ENCODE data around the gene PRDM16.

Gene PRDM16

DNA sequence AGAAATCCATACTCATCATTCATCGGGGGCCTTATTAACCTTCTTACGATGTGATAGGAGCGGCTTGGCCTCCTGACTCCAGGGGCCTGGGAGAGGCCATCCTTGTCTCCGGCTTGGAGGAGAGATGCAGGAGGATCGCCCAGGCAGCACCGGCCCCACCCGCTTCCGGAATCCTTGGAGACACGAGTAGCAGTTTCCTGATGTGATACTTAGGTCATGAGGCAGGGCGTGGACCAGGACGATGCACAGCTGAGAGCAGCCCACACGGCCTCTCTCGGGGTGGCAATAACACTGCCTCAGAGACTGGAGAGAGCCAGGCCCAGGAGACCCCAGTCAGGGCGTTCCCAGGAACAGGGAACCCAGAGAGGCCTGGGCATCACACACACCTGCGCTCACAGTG is 221.9 kb downstream of the PRDM16 start:
- no peak for DNase-seq

DNA sequence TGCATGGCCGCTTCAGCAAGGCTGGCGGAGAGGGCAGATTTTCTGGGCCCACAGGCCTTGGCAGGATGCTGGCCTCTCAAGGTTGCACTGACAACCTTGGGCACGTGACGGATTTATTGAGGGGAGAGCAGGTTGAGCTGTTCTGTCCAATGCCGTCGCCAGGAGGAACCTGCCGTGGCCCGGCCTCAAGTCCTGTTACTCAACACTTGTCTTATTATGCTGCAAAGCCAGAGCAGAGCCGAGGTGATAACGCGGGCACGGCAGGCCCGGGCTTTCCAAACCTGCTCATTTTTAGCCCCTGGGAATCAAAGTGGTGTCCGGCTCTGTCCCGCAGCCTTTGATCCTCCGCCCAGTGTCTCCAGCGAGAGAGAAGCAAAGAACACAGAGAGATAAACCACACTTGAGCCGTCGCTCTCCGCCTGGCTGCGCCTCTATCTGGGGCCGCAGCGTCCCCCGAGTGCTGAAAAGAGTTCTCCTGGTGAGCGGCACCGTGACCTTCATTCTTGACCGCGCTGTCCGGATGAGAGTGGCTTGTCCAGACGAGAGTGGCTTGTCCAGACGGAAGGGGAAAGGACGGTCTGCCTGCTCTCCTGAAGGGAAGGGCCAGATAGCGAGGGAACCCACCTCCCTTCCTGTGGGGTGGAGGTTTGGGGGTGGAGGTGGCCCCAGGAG is 223.2 kb downstream of the PRDM16 start:
- no peak for DNase-seq

DNA sequence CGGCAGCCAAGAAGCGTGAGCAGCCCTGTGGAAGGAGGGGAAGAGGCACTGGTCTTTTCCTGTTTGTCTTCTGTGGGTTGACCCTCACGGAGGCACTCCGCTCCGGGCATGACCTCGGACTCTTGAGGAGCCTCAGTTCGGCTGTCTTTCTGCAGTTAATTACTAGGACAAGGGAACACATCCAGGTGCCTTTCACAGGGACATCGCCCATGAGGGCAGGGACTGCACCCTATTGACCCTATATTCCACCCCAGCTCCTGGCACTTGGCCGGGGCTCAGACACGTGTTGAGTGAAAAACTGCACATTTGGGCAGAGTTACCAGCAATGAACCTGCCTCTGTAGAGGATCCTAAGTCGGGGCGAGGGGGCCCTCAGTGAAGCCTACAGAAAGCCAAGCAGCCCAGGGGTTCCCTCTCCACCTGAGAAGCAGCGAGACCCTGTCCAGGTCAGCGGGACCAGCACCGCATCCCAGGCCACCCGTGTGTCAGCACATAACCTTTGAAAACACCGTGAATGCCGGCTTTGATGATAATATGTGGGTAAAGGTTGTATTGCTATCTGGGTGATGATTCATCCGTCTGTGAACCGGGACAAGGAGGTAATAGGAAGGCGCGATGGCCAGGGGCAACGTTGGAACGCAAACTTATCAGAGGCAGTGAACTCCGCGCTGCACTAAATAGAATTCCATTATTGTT is 224.0 kb downstream of the PRDM16 start:
- no peak for DNase-seq

DNA sequence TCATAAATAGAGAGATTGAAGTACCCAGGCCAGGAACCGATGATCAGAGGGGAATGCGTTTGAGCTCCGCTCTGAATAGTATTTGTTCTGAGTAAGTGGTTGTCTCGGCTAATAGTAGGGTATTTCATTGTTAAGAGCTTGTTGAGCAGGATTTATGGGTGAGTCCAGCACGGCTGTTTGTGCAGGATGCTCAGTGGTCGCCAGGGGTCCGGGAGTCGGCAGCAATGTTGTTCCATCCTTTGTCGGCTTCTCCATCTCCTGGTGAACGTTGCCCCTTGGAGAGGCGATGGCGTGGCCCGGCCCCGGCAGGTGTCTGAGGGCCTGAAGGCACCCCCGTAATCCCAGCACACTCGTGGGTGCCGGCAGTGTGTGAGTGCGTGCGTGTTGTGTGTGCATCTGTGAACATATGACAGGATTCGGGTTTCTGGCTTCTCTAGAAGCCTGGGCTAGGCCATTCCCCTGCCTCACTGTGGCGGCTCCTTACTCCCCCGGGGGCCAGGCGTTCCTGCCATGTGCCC is 224.6 kb downstream of the PRDM16 start:
- DNase-seq: no peak

DNA sequence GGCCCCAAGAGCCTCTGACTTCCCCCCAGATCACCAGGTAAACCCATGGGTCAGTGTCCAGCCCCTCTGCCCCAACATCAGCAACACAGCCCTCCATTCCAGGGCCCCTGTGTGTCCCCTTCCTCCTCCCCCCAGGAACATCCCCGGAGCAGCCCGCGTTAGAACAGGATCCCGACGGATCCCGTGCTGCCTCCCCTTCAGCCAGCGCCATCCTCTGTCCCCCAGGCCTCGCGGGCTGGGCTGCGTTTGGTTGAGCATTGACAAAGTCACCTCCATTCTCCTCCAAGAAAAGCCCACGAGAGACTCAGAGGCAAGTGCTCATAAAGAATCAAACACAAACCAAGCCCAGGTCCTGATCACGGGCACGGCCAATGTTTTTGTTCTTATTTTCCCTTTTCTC is 225.4 kb downstream of the PRDM16 start:
- no peak for DNase-seq

DNA sequence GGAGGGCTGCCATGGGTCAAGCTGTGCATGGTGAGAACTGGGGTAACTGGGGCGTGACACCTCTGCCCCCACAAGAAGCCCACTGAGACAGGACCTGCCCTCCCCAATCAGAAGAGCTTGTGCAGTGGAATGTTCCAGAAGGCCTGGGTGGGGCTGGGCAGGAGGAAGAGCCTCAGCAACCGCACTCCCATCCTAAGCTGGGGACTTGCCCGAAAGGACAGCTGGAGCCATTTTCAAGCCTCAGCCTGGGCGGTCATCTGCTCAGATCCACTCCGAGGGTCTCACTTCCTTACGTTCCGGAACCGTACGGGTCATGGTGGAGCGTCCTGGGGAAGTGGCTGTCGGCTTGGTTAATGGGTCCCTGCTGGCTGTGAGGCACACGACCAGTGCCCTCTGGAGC is 226.8 kb downstream of the PRDM16 start:
- no peak for DNase-seq

DNA sequence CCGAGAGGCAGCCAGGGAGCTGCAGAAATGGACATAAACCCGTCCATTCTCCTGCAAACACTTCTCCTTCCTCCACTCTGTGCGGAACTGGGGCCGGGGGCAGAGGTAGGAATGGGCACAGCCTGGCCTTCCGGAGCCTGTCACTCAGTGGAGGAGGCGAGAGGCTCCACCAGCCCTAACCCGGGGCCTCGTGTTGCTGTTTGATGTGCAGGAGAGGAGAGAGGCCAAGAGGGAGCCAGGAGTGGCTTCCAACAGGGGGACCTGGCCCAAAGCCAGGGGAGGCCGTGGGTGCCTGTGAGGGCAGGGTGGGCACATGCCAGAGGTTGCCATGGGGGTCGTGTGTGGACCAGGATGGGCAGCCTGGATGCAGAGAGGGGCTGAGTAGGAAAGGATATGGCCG is 227.3 kb downstream of the PRDM16 start:
- DNase-seq: no peak

DNA sequence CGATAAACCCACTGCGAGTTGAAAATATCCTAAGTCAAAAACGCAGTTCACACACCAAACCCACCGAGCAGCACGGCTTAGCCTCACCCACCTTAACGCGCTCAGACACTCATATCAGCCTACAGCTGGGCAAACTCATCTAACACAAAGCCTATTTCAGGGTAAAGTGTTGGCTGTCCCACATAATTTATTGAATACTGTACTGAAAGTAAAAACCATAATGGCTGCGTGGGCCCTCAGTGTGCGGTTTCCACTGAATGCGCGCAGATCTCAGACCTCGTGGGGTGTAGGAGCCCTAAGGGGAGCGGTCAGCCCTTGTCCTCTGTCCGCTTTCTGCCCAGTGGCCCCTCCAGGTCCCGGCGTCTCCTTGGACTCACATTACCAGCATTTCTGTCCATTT is 227.8 kb downstream of the PRDM16 start:
- DNase-seq: no peak

DNA sequence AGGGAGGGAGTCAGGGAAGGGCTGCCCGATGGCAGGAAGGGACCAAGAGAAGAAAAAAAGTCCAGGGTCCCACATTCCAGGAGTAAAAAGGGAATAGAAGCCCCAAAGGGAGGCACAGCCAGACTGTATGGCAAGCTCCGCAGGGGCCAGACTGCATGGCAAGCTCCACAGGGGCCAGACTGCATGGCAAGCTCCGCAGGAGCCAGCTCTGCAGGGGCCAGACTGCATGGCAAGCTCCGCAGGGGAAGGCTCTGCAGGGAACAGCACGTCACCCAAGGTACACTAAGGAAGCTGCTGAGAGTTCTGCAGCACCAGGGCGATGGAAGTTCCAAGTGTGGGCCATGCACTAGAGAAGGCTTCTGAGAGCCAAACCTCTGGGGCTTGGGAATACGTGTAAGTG is 228.8 kb downstream of the PRDM16 start:
- no peak for DNase-seq

DNA sequence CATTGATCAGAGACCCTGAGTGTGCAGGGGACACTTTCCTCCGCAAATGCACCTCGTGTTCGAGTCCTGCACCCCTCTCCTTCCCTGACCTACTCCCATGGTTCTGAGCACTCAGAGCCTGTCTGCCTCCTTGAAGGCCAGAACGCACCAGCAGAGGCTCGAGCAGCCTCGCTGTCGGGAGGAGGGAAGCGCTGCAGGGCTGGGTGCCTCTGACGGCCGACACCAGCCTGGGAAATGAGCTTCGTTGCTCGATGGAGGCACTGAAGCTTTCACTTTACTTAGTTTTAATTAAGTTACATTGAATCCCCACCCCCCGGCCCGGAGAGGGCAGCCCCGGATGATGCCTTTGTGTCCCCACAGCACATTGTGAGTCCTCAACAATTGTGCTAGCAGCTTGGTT is 229.2 kb downstream of the PRDM16 start:
- DNase-seq: no peak

DNA sequence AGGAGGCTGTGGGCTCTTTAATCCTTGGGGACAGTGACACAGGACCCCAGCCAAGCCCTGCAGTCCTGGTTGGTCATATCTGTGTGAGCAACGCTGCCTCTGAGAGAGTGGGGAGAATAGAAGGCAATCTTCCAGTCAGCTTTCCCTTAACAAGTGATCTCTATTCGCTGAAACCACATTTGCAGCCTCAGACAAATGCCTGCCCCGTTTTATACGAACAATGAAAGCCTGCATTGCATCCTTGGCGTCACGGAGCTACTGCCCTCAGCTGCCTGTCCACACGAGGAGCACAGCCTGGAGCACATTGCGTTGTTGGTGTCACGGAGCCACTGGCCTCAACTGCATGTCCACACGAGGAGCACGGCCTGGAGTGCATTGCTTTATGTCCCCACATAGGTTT is 235.2 kb downstream of the PRDM16 start:
- no peak for DNase-seq

DNA sequence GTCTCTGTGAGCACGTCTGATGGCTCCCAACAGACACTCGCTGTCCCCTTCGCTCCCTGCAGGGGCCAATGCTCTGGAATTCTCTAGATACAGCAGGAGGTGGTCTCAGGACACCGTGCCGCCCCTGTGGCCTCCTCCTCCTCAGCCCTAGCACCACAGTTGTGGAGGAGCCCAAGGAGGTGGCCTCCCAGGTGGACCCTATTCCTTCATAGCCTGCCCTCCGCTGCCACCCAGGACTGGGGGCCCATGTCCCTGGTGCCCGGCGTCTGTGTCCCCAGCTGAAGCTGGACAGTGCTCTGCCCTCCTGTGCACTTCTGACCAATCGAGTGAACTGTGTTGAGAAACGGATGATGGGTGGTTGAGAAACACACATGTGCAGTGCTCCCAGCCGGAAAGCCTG is 235.7 kb downstream of the PRDM16 start:
- no peak for DNase-seq

DNA sequence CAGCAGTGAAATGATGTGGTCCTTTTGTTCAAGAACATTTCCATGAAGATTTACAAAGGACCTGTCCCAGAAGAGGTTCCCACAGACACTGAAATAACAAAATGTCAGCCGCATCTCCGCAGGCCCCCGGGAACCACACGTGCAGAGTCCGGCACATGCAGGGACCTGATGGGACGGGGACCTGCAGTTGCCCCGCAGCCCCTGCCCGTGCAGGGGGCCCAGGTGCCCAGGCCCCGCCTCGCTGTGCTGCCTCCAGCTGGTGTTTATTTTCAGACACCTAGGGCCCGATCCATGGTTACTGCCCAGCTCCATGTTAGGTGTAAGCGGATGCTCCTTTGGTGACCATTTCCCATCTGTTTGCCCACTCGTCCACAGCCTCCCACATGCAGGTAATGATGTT is 236.2 kb downstream of the PRDM16 start:
- no peak for DNase-seq

DNA sequence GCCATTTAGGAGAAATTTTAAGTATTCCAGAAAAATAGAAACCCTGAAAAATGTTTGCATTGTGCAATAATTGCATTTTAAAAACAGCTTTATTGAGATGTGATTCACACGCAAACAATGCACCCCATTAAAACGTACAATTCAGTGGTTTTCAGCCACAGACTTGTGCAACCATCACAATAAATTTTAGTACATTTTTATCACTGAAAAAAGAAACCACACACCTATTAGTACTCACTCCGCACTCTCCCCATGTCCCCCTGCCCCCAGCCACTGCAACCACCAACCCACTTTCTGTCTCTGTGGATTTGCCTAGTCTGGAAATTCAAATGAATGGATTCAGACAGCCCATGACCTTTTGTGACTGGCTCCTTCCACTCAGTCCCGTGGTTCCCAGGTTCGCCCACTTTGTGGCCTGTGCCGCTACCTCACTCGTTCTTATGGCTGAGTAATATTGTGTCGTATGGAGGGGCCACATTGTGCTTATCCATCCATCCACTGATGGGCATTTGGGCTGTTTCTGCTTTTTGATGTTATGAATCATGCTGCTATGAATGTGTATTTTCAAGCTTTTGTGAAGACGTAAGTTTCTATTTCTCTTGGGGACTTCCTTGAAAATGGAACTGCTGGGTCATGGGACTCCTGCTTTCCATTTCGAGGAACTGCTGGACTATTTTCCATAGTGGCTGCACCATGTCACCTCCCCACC is 237.7 kb downstream of the PRDM16 start:
- DNase-seq: no peak

DNA sequence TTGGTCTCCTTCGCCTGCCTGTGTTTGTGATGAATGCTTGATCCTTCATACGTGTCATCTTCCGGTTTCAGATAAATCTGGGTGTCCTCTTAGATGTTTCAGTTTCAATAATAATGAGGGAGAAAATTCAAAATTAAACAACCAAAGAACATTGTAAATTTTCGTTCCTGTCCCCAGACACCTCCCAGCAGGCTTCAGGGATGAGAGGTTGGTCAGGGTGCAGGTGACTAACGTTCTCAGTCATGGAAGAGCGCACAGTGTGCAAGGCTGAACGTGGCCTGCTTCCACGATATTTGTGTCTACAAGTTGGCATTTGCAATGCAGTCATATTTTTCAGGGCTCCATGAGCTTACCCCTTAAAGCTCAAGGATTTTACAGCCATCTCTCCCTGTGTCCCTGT is 238.4 kb downstream of the PRDM16 start:
- DNase-seq: no peak

DNA sequence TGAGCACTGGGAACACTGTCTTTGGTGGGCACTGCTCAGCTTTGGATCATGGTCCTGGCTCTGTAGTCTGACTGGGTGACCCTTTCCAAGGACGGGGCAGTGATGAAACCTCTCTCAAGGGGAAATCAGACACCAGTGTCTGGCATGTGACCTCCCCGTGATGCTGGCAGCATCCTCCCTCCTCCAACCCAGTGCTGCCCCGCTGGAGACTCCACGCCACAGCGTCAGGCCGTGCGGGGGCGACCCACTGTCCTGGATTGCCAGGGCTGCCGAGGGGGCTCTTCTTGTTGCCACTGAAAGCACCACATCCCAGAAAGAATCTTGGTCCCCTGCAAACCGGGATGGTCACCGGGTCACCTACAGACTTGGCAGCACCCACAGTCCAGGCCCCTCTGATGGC is 239.1 kb downstream of the PRDM16 start:
- DNase-seq: no peak

DNA sequence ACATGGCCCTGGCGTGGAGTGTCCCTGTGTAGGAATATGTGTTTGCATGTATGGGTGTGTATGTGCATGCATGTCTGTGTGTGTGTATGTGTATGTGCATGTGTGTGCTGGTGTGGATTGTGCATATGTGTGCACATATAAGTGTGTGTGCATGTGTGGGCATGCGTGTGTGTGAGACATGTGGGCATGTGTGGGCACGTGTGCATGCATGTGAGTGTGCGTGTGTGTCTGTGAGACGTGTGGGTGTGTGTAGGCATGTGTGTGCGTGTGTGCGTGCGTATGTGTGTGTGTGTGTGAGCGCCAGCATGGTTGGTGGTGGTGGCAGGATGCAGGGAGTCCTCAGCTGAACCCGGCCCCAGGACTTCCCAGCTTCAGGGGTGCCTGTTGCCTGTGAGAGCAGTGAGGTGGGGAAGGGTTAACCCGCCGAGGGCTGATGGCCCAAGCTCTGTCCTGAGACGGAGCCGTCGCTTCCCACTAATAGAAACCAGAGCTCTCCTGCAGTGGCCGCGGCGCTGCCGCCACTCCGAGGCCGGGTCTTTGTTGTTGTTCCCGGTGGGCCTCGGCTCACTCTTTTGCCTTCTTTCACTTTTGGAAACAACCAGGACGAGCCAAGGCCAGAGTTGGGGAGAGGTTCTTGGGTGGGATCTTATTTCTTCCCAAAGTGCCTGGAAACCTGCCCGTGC is 241.9 kb downstream of the PRDM16 start:
- DNase-seq: no peak

DNA sequence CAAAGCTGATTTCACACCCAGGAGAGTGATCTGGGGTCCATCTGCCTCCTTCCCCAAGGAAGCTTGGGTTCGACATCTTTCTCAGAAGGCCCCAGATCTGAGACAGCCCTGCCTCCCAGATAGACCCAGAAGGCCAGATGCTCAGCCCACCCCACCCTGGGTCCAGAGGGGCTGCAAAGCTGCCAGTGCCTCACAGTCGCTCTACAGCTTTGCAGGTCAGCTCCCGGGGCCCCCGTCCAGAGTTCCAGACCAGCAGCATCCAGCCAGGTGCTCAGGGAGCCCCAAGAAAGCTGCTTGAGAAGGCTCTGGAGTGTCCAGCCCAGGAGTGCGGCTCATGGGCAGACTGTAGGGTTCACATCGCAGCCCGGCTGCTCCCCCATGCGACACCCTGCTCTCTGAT is 242.7 kb downstream of the PRDM16 start:
- DNase-seq: no peak

DNA sequence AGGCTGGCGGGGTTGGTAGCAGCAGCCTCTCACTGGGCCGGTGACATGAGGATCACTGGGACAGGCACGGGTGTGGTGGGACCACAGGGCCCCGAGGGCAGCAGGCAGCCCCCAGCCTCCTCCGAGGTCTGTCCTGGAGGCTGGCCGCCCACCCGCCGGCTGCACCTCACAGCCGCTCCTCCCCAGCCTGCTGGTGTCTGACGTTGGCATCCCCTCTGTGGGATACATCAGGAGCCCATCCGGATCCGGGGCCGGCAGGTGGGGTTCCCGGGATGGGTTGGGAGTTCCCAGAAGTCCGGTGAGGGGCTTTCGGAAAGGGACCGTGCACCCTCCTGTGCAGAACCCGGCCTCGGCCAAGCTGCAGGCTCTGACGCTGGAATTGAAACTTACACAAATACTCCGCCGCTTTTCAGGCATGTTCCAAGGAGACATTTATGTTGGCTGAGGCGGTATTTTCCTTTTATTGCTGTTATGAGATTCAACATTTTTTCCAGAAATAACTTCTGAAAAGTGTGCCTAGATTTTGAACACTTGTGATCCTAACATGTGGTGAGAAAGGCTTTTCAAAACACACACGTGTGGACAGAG is 243.4 kb downstream of the PRDM16 start:
- no peak for DNase-seq

DNA sequence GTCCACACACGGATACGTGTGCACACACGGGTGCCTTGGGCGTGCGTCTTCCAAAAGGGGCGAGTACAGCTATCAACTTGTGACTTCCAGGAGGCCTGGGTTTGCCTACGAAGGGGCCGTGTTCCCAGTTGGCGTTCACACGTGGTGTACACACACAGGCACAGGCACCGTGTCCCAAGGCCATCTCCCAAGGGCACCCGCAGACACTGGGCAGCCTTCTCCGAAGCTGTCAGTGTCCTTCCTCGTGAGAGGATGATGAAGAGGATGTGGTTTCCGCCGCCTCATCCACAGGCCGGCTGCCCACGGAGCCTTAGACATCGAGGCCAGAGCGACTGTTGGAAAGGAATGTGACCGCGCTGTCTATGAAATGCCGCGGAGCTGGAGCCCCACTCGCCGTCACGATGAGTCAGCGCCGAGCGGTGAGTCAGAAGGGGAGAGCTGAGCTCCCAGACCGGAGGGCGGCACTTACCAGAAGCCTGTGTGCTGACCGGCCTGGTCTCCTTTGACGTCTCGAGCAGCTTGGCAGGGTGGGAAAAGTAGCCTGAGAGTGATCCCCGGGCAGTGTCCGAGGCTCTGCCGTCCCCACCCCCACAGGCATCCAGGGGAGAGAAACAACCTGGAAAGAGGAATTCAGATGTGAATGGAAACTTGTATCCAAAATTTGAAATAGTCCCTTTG is 244.0 kb downstream of the PRDM16 start:
- peak; percentile 42 for DNase-seq

DNA sequence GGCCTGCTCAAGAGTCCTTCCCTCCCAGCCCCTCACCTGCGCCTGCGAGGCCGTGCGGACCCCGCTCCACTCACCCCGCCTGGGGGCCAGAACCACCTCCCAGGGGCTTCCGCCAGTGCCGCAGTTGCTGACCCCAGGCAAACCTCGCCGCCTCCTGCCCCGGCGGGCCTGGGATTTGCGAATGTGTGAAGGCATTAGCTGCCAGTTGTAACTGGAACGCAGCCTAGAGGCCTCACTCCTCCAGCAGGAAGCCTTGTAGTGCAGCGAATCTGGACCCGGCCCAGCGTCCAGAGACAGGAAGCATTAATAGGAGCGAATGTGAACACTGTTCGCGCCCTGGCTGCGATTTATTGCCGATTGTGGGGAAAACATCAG is 244.6 kb downstream of the PRDM16 start:
- no peak for DNase-seq
